ENCODE measurements around the gene SYCP3. TPM values are rescaled to one million over a fixed set of nuclear protein-coding genes. Genes with fewer than 3 reads are reported as not detected.

The SYCP3 gene
- total RNA-seq, 6 experiments from 2014 or later, result not detected

- intact Hi-C loops (cut with DNase I), result no loop called here
- H3K4me1 ChIP-seq, result no peaks in the 10 kb centered on the region
- WGBS (ENCODE audit: insufficient coverage, low coverage, low lambda C conversion rate, missing lambda C conversion rate), result 22% methylated on average over 1 of the region's 1 CpG
Observed at GRCh38 chr12:101767537-101767936, 28.3 kb upstream of the SYCP3 start.

GRCh38 chr12:101764051-101764792 is 25.0 kb upstream of the SYCP3 start:
- no peaks in the 10 kb centered on the region for H3K36me3 ChIP-seq
- H3K27me3 ChIP-seq, result no peaks in the 10 kb centered on the region
- H3K4me1 ChIP-seq, result no peaks in the 10 kb centered on the region
- WGBS (ENCODE audit: insufficient coverage, low coverage, low lambda C conversion rate, missing lambda C conversion rate), result 78% methylated on average over 5 of the region's 5 CpGs
- no peak overlapping the region for H3K27ac ChIP-seq
- ATAC-seq (no peak), DNase-seq (no peak)
- H3K9me3 ChIP-seq, result no peaks in the 10 kb centered on the region
- no peak for TF ChIP-seq CTCF (IDR thresholded peaks at IDR 0.05)
- TF ChIP-seq POLR2A (IDR thresholded peaks at IDR 0.05), result no peak
- H3K4me3 ChIP-seq, result no peak overlapping the region
- intact Hi-C loops (cut with DNase I), result no loop called here

More at GRCh38 chr12:101767537-101767936, 28.3 kb upstream of the SYCP3 start:
- TF ChIP-seq CTCF (IDR thresholded peaks at IDR 0.05), result no peak
- H3K36me3 ChIP-seq, result no peaks in the 10 kb centered on the region
- H3K9me3 ChIP-seq, result no peaks in the 10 kb centered on the region
- H3K4me3 ChIP-seq, result no peak overlapping the region
- H3K27ac ChIP-seq, result no peak overlapping the region
- ATAC-seq (peak in 1 of 4 donors; percentile 11), DNase-seq (no peak)
- H3K27me3 ChIP-seq, result no peaks in the 10 kb centered on the region

GRCh38 chr12:101763246-101763931 is 24.1 kb upstream of the SYCP3 start:
- Histone ChIP-seq H3K27ac (no peak overlapping the region), H3K9me3 (no peaks in the 10 kb centered on the region), H3K36me3 (no peaks in the 10 kb centered on the region), H3K27me3 (no peaks in the 10 kb centered on the region), H3K4me1 (no peaks in the 10 kb centered on the region), H3K4me3 (no peak overlapping the region)
- TF ChIP-seq CTCF (IDR thresholded peaks at IDR 0.05) (no peak), POLR2A (IDR thresholded peaks at IDR 0.05) (no peak)
- DNase-seq (no peak), ATAC-seq (peak; percentile 50 to 80 (median 72))
- 68% methylated on average over 6 of the region's 6 CpGs for WGBS (ENCODE audit: insufficient coverage, low coverage, low lambda C conversion rate, missing lambda C conversion rate)
- intact Hi-C loops (cut with DNase I), result no loop called here

- DNase-seq, result no peak
- WGBS (ENCODE audit: insufficient coverage, low coverage, low lambda C conversion rate, missing lambda C conversion rate), result 89% methylated on average over 4 of the region's 4 CpGs
- Histone ChIP-seq H3K4me3 (no peak overlapping the region), H3K9me3 (no peaks in the 10 kb centered on the region), H3K27me3 (no peaks in the 10 kb centered on the region), H3K36me3 (peaks cover 0 to 3% (median 0%) of the 10 kb centered on the region in 4 donors), H3K4me1 (no peaks in the 10 kb centered on the region), H3K27ac (no peak overlapping the region)
- TF ChIP-seq CTCF (IDR thresholded peaks at IDR 0.05) (no peak), POLR2A (IDR thresholded peaks at IDR 0.05) (no peak)
- no peak for ATAC-seq
- intact Hi-C loops (cut with DNase I), result no loop called here
Observed at GRCh38 chr12:101761781-101762180, 22.5 kb upstream of the SYCP3 start.
